GM12864 (cell line): Measurements from ENCODE around the gene TLE5.
"Not testable (repeated sequence)": the region's sequence is repeated elsewhere in the genome, so short reads cannot be mapped to it uniquely, and the experiment has no call there.

Source experiments
- DNase-seq: peaks from one replicate; pipeline ENCODE4 v3.0.0-alpha.2; 2011; ENCODE audit warnings: low read depth
- H3K4me3 ChIP-seq: 2 replicates; pipeline ENCODE4 v1.5.1; 2011; ENCODE audit warnings: mild to moderate bottlenecking, low read depth, low read length, control low read depth
- CTCF ChIP-seq: IDR thresholded peaks from 2 replicates; pipeline ENCODE4 v1.5.1; 2011; ENCODE audit warnings: low read depth, mild to moderate bottlenecking, moderate library complexity, low read length, control low read depth, inconsistent platforms; ENCODE audit errors: missing control alignments

Gene TLE5

DNA sequence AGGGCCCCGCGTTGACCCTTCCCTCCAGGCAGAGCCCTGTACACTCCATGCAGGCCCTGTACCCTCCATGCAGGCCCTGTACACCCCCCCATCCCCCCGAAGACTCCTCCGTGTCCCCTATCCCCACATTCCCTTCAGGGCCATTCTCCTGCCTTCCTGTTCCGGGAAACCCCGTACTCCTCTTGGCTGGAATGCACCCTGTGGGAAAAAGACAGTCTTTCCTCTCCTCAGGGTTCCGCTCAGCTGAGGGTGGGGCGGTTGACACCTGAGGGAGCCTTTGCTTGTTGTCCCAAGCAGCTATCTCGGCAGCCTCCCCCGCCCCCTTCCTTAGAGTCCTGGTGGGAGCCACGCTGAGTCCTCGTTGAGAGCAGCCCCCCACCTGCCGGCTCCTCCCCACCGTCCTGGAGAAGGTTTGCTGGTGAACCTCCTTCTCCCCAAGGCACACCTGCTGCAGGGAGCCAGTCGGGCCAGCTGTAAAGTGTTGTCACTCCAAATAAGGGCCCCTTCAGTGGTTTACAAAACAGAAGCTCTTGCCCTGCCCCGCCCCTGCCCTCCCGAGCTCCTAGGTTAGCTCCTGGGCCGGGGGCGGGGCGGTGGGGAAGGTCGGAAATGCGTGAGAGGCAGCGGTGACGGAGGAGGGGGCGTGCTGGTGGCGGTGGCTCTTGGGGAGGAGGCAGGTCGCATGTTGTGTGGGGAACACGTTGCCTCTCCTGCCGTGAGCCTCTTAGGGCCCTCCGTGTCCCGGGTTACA is 33.3 kb upstream of the TLE5 start:
- TF ChIP-seq CTCF: no peak
- peak overlapping the region; percentile 71 for H3K4me3 ChIP-seq
- no peak for DNase-seq

- DNase-seq: no peak
- H3K4me3 ChIP-seq: peak overlapping the region; percentile 71
- TF ChIP-seq CTCF: no peak
These were observed 32.5 kb upstream of the TLE5 start for GRCh38 chr19:3094601-3095440.

GRCh38 chr19:3089299-3089855 is 27.1 kb upstream of the TLE5 start:
- DNase-seq, H3K4me3 ChIP-seq: not testable (repeated sequence)

- TF ChIP-seq CTCF: no peak
- DNase-seq: no peak
- no peak overlapping the region for H3K4me3 ChIP-seq
These were observed 25.5 kb upstream of the TLE5 start for GRCh38 chr19:3087769-3088168.

DNA sequence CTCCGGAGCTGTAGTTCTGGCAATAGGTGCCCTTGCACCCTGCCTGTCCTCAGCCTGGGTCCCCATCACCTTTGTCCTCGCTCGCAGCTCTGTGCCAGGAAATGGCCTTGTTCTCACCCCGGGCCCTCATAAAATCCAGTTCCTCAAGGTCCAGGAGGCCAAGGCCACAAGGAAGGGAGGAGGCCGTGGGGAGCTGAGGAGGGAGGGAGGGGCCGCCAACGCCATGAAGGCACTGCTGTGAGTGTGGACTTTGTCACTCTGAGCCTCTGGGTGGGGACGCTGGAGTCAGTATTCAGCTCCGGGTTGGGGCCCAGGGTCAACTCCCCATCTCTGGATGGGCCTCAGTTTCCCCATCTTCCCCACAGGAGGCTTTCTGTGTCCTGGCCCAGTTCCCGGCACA is 22.6 kb upstream of the TLE5 start:
- no peak overlapping the region for H3K4me3 ChIP-seq

DNA sequence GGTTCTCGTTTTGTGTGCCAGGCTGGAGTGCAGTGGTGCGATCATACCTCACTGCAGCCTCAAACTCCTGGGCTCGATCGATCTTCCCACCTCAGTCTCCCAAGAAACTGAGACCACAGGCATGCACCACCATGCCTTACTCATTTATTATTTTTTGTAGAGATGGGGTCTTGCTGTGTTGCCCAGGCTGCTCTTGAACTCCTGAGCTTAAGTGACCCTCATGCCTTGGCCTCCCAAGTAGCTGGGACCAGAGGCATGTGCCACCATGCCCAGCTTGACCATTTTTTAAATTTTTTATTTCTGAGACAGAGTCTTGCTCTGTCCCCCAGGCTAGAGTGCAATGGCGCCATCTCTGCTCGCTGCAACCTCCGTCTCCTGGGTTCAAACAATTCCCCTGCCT is 21.7 kb upstream of the TLE5 start:
- H3K4me3 ChIP-seq: no peak overlapping the region
- TF ChIP-seq CTCF: no peak
- DNase-seq: no peak

More for the DNA sequence above, 22.6 kb upstream of the TLE5 start:
- no peak for DNase-seq
- no peak for TF ChIP-seq CTCF

- no peak for TF ChIP-seq CTCF
- no peak overlapping the region for H3K4me3 ChIP-seq
- no peak for DNase-seq
These were observed 20.0 kb upstream of the TLE5 start for GRCh38 chr19:3082331-3082730.
